ENCODE results near the gene DEPDC1B.
"Not testable (repeated sequence)": the region's sequence is repeated elsewhere in the genome, so short reads cannot be mapped to it uniquely, and the experiment has no call there.

DEPDC1B gene

GRCh38 chr5:60638300-60638699 is 61.7 kb downstream of the DEPDC1B start:
- DNase-seq = no peak

DNA sequence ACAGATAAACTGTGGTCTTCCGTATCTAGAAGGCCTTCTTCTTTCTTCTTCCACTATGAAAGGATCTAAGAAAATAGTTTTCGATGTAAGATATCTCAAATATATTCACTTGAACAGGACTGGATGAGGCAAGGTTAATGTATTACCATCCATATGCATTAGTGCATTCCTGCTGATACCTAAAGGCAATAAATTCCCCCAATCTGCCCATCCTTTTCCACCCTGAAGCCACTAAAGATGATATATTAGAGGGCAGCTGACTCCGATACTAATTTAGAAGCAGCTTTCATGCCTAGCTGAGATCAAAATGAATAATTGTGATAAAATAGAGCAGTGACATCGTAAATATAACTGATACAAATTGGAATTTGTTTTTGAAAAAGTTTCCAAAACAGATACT is 63.3 kb downstream of the DEPDC1B start:
- DNase-seq = no peak

DNA sequence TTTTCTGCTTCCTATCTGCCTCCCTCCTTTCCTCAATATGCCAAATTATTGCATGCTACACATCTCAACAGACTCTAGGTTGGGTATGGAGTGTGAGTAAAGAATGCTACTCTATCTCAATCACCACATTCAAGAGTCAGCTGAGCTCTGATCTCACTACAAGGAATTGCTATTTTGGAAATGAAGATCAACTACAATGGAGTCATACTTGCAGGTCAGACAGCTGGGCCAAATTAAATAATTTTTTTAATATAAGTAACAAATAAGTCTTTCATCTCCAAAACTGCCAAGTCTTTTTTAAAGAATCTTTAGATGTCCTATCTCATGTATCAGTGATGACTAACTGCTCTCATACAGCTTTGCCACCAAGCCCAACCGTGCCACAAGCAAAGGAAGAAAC is 64.0 kb downstream of the DEPDC1B start:
- no peak for DNase-seq

GRCh38 chr5:60634051-60634450 is 65.9 kb downstream of the DEPDC1B start:
- no peak for DNase-seq

DNA sequence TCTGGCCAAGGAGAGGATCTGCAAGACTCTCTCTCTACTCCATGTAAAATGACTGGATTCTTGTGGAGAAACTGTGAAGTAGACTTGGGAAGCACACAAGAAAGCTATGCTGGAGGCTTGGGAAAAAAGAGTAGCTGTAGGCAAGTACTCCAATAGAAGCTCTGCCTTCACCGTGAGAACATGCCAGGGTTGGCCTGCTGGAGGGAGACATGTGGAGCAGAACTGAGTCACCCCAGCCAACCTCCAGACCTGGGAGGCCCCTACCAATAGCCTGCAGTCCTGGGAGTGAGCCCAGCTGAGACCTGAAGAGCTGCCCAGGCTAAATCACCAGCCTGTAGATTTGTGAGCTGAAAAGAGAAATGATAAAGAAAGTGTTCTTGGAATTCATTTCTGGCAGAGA is 66.6 kb downstream of the DEPDC1B start:
- DNase-seq = no peak

GRCh38 chr5:60632153-60632552 is 67.8 kb downstream of the DEPDC1B start:
- no peak for DNase-seq

DNA sequence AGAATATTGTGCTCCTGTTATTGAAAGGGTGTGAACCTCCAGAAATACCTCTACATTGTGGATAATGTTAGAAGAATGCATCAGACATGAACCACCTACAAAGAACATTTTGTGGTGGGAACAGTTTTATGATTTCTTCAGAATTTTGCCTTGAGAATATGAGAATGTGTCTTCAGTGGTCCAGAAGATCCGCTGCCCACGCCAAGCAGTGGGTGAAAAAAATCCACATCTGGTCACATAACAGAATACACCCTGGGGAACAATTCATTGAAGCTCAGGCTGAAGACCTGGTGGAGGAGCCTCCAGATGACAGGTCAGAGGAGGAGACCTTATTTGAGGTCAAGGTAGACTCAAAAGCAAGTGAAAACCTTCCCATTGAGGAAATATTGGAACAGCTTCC is 69.1 kb downstream of the DEPDC1B start:
- DNase-seq = no peak

DNA sequence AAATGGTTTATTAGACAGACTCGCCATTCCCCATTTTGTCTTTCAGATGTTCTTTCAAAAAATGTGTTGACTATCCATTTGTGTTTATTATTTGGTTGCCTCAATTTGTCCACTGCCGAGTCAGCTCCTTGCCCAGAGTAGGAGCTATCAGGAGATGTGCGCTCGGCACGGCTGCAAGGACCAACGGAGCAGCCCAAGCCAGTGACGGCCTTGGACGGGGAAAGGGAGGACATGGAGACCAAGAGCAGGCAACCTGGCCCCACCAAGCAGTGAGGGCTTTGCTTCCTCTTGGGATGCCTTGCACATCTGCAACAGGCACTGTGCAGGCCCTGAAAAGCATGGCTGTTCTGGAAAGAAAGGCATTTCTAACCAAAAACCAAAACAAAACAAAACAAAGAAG is 69.8 kb downstream of the DEPDC1B start:
- DNase-seq = no peak

DNA sequence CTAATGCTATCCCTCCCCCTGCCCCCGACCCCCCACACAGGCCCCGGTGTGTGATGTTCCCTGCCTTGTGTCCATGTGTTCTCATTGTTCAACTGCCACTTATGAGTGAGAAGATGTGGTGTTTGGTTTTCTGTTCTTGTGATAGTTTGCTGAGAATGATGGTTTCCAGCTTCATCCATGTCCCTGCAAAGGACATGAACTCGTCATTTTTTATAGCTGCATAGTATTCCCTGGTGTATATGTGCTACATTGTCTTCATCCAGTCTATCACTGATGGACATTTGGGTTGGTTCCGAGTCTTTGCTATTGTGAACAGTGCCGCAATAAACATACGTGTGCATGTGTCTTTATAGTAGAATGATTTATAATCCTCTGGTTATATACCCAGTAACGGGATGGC is 75.1 kb downstream of the DEPDC1B start:
- not testable (repeated sequence) for DNase-seq

DNA sequence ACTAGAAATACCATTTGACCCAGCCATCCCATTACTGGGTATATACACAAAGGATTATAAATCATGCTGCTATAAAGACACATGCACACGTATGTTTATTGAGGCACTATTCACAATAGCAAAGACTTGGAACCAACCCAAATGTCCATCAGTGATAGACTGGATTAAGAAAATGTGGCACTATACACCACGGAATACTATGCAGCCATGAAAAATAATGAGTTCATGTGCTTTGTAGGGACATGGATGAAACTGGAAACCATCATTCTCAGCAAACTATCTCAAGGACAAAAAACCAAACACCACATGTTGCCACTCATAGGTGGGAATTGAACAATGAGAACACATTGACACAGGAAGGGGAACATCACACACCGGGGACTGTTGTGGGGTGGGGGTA is 79.2 kb downstream of the DEPDC1B start:
- DNase-seq = not testable (repeated sequence)

GRCh38 chr5:60613826-60614225 is 86.1 kb downstream of the DEPDC1B start:
- DNase-seq = no peak

GRCh38 chr5:60611099-60611740 is 88.7 kb downstream of the DEPDC1B start:
- no peak for DNase-seq

DNA sequence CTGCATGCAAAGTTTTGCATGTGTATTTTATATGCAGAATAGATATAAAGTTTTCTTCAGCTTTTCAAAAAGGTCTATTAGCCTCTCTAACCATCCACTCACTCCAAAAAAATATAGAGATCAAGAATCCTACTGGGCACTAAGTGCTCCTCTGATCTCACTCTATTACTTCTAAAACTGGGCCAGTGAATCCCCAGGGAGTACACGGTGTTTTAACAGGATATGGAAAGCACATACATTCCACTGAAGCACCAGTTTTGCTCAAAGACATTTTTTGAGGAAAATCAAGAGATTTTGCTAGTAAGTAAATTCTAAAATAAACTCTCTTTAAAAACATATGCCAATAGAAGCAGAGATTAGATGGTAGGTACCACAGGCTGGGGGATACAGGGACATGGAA is 95.2 kb downstream of the DEPDC1B start:
- no peak for DNase-seq

GRCh38 chr5:60598424-60598823 is 101.5 kb downstream of the DEPDC1B start:
- no peak for DNase-seq

DNA sequence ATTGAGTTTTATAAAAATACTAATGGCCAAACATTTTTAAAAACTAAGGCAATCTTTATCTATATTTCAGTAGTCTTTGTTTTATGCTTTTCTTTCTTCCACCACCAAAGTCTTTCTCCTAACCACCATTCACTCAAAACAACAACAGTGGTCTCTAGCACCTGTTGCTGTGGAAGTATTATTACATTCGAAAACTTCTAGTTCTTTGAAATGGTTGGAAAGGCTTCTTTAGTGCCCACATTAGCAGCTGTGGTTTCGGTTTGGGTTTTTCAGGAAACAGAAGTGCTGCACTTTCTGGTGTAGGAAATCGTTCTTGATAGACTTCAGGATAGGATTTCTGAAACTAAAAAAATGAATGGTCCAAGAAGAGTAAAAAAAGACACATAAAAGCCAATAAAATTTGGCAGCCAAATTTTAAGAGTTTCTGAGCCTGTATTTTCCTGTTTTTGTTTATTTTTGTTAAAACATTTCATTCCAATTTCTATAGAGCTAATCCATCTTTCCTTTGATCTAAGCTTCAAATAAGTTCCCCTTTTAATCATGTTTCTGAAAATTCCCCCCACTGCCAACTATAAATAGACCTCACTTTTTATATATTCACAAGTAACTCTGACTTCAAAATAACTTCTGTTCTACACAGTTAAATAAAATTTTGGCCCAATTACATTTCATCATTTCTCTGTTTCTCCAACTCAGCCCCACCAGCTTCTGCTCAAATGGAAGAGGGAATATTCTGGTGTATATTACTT is 102.2 kb downstream of the DEPDC1B start:
- DNase-seq = no peak

DNA sequence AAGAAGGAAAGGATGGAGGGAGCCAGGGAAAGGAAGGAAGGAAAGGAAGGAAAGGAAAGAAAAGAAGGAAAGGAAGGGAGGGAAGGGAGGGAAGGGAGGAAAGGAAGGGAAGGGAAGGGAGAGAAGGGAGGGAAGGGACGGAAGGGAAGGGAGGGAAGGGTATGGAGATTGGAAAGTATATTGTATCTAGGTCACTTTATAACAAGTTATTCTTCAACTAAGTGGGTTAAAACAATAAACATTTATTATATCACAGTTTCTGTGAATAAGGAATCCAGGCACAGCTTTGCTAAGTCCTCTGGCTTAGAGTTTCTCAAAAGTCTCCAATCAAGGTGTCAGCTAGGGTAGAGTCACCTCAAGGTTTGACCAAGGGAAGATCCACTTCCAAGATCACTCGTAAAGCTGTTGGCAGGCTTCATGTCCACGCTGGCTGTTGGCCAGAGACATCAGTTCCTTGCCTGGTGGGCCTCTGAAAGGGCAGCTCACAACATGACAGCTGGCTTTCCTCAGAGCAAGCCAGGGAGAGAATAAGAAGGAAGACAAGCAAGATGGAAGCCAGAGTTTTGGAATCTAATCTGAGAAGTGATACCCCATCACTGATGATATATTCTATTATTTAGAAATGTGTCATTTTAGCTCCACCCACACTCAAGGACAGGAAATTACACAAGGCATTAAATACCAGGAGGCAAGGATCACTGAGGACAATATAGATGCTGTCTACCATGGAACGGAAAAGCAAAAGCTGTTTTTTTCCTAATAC is 105.1 kb downstream of the DEPDC1B start:
- no peak for DNase-seq

DNA sequence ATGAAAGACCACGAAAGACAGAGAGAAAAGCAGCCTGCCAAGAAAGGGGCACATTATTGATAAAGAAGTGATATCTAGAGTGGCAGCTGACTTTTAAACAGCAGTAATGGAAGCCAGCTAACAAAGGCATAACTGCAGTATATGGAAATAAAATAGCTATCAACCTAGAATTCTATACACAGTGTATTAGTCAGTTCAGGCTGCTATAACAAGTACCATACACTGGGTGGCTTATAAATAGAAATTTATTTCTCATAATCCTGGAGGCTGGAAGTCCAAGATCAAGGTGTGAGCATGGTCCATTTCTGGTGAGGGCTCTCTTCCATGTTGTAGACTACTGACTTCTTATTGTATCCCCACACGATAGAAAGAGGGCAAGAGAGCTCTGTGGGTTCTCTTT is 109.8 kb downstream of the DEPDC1B start:
- no peak for DNase-seq

DNA sequence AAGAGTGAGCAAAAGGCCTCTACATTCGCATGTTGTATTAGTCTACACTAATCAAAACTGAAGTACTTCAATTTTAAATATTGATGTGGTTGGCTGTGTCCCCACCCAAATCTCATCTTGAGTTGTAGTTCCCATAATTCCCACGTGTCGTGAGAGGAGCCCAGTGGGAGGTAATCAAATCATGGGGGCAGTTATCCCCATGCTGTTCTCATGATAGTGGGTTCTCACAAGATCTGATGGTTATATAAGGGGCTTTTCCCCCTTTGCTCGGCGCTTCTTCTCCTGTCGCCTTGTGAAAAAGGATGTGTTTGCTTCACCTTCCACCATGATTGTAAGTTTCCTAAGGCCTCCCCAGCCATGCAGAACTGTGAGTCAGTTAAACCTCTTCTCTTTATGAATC is 112.7 kb downstream of the DEPDC1B start:
- DNase-seq = not testable (repeated sequence)

DNA sequence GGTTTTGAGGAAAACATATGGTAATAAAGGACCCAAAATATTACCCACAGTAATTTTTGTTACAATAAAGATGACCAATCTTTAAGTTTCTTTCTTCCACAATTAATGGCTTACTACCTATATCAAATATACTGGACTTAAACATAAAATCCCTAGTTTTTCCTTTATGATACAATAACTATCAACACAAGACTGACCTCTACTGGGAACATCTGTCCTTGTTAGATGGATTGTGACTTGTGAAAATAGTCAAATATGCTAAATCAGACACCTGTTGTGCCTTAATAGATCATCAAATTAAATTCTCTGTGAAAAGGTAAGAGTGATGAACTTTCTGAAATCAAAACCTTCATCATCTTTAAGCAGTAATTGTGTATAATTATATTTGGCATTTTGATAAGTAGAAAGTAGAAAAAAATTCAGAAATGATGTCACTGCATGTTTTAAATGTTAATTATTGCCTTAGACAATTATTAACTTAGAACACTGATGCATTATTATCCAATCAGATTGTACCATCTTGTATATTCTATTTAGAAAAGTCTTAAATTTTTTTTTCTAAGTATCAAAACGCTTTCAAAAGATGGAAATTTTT is 113.6 kb downstream of the DEPDC1B start:
- no peak for DNase-seq

DNA sequence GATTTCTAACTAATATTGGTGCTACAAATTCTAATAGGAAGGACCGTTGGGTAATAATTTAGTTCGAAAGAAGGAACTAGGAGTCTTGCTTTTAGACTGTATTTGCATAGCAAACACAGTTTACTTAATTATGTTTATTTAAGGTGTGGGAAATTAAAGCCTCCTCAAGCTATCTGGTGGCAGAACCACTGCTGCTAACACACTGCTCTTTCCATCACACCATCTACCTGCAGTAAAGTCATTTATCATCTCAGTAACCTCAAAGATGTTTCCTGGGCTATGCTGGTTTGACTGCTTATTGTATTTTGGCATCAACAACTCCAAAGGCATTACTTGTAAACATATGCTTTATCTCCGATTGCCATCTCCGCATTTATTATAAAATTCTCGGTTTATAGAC is 114.3 kb downstream of the DEPDC1B start:
- DNase-seq = no peak

- no peak for DNase-seq
Observed at GRCh38 chr5:60584304-60584703, 115.7 kb downstream of the DEPDC1B start.

GRCh38 chr5:60583616-60584015 is 116.3 kb downstream of the DEPDC1B start:
- DNase-seq = no peak

GRCh38 chr5:60578315-60578714 is 121.7 kb downstream of the DEPDC1B start:
- no peak for DNase-seq

DNA sequence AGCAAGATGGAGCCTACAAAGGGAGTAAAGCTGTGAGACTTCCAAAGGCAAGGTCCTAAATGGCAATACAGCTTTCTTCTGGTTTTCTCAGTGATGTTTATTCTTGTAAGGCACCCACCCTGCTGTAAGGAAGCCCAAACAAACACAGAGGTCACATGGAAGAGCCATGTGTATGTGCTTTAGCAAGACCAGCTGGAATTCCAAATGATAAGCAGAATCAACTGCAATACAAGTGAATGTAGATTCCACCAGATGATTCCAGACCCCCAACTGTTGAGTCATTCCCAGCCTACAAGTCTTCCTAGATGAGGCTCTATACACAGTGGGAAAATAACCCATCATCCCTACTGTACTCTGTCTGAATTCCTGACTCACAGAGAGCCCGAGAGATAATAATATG is 122.8 kb downstream of the DEPDC1B start:
- no peak for DNase-seq
